IPS DF 4.7 (cell line): ENCODE data around the gene TMC5.

ENCODE experiments used
- DNase-seq: peaks from one replicate; pipeline ENCODE4 v3.0.0-alpha.2; 2013; ENCODE audit warnings: low spot score; ENCODE audit errors: extremely low read depth

Gene TMC5

GRCh38 chr16:19505600-19506303 is 88.1 kb downstream of the TMC5 start:
- DNase-seq = no peak

- DNase-seq = no peak
These were observed 89.3 kb downstream of the TMC5 start for GRCh38 chr16:19506965-19507364.

GRCh38 chr16:19507867-19508266 is 90.2 kb downstream of the TMC5 start:
- DNase-seq = no peak

- no peak for DNase-seq
These were observed 94.6 kb downstream of the TMC5 start for GRCh38 chr16:19512297-19512696.

GRCh38 chr16:19513377-19514053 is 95.8 kb downstream of the TMC5 start:
- DNase-seq = no peak

- no peak for DNase-seq
These were observed 98.1 kb downstream of the TMC5 start for GRCh38 chr16:19515757-19516156.

GRCh38 chr16:19517424-19518089 is 99.9 kb downstream of the TMC5 start:
- DNase-seq = no peak

GRCh38 chr16:19518388-19518787 is 100.7 kb downstream of the TMC5 start:
- DNase-seq = no peak

- no peak for DNase-seq
These were observed 103.2 kb downstream of the TMC5 start for GRCh38 chr16:19520861-19521331.

- peak; percentile 75 for DNase-seq
These were observed 104.1 kb downstream of the TMC5 start, which contains the start of gene GDE1 for GRCh38 chr16:19521471-19522396. Gene GDE1, minus strand, starts transcription at chr16:19522098. Its CDS starts 134 bp downstream, at chr16:19521964.

- DNase-seq = no peak
These were observed 104.7 kb downstream of the TMC5 start for GRCh38 chr16:19522397-19522732.

- no peak for DNase-seq
These were observed 105.1 kb downstream of the TMC5 start for GRCh38 chr16:19522760-19523159.

GRCh38 chr16:19523184-19523558 is 105.5 kb downstream of the TMC5 start:
- no peak for DNase-seq

- DNase-seq = peak; percentile 68
These were observed 106.1 kb downstream of the TMC5 start, which contains the start of gene CCP110 for GRCh38 chr16:19523559-19524355. Gene CCP110, plus strand, starts transcription at chr16:19523942. Its CDS starts 3,940 bp downstream, at chr16:19527882.

- DNase-seq = no peak
These were observed 106.6 kb downstream of the TMC5 start for GRCh38 chr16:19524356-19524615.

- no peak for DNase-seq
These were observed 107.1 kb downstream of the TMC5 start for GRCh38 chr16:19524616-19525384.

GRCh38 chr16:19525385-19525723 is 107.7 kb downstream of the TMC5 start:
- no peak for DNase-seq

GRCh38 chr16:19527161-19527560 is 109.5 kb downstream of the TMC5 start:
- DNase-seq = no peak

- no peak for DNase-seq
These were observed 111.0 kb downstream of the TMC5 start for GRCh38 chr16:19528666-19529065.

GRCh38 chr16:19532601-19533000 is 114.9 kb downstream of the TMC5 start:
- no peak for DNase-seq
